Measurements from ENCODE around the gene TNS2. TPM values are rescaled to one million over a fixed set of nuclear protein-coding genes. Genes with fewer than 3 reads are reported as not detected.

The TNS2 gene
- total and polyA plus RNA-seq, 9 of the 15 experiments (the other 6 are each of a cell fraction or from before 2014, with no cell fraction given): 0.28 to 3.1 (median 1.2) TPM; not detected in 1

DNA sequence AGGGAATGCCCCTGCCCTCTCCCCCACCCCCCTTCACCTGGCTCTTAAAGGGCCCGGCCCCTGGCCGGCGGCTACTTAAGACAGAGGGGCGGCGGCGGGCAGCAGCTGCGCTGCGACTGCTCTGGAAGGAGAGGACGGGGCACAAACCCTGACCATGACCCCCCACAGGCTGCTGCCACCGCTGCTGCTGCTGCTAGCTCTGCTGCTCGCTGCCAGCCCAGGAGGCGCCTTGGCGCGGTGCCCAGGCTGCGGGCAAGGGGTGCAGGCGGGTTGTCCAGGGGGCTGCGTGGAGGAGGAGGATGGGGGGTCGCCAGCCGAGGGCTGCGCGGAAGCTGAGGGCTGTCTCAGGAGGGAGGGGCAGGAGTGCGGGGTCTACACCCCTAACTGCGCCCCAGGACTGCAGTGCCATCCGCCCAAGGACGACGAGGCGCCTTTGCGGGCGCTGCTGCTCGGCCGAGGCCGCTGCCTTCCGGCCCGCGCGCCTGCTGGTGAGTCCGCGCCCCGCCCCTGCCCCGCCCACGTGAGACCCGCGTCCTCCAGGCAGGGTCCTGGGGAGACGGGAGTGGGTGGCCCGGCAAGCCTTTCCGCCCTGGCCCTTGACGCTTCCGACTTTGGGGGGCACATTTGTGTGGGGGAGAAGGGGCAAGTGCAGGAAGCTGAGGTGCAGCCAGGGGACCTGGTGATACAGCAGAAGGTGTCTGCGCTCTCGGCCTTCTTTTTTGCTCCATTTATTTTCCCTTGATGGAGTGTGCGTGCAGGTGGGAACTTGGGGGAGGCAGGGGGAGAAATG is 47.9 kb downstream of the TNS2 start, which contains the start of gene IGFBP6 (continued):
- TF ChIP-seq TOE1 (IDR thresholded peaks at IDR 0.05; ENCODE audit: borderline replicate concordance): no peak
- TF ChIP-seq TOE1 (CRISPR knock-in tag; IDR thresholded peaks at IDR 0.05; ENCODE audit: borderline replicate concordance, low read depth): no peak
- TF ChIP-seq CBX3 (IDR thresholded peaks at IDR 0.05; ENCODE audit: borderline replicate concordance in 1 of 2, low read length in 2 of 2): peak in 1 of 2 experiments; percentile 4; a peak in 1 of 3 replicates
- no peak for TF ChIP-seq CAMTA2 (CRISPR knock-in tag; conservative IDR thresholded peaks at IDR 0.05)
- peak; percentile 56 for TF ChIP-seq RB1 (IDR thresholded peaks at IDR 0.05; ENCODE audit: low read depth)
- no peak for TF ChIP-seq ZNF695 (CRISPR knock-in tag; IDR thresholded peaks at IDR 0.05)
- TF ChIP-seq, protein P1, sequence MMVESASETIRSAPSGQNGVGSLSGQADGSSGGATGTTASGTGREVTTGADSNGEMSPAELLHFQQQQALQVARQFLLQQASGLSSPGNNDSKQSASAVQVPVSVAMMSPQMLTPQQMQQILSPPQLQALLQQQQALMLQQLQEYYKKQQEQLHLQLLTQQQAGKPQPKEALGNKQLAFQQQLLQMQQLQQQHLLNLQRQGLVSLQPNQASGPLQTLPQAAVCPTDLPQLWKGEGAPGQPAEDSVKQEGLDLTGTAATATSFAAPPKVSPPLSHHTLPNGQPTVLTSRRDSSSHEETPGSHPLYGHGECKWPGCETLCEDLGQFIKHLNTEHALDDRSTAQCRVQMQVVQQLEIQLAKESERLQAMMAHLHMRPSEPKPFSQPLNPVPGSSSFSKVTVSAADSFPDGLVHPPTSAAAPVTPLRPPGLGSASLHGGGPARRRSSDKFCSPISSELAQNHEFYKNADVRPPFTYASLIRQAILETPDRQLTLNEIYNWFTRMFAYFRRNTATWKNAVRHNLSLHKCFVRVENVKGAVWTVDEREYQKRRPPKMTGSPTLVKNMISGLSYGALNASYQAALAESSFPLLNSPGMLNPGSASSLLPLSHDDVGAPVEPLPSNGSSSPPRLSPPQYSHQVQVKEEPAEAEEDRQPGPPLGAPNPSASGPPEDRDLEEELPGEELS (CRISPR knock-in tag; IDR thresholded peaks at IDR 0.05; ENCODE audit: borderline replicate concordance): no peak
- TF ChIP-seq, protein P2, sequence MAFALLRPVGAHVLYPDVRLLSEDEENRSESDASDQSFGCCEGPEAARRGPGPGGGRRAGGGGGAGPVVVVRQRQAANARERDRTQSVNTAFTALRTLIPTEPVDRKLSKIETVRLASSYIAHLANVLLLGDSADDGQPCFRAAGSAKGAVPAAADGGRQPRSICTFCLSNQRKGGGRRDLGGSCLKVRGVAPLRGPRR (CRISPR knock-in tag; IDR thresholded peaks at IDR 0.05): no peak
- no peak for TF ChIP-seq GATA2 (CRISPR knock-in tag; IDR thresholded peaks at IDR 0.05)
- TF ChIP-seq, protein P3, sequence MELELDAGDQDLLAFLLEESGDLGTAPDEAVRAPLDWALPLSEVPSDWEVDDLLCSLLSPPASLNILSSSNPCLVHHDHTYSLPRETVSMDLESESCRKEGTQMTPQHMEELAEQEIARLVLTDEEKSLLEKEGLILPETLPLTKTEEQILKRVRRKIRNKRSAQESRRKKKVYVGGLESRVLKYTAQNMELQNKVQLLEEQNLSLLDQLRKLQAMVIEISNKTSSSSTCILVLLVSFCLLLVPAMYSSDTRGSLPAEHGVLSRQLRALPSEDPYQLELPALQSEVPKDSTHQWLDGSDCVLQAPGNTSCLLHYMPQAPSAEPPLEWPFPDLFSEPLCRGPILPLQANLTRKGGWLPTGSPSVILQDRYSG (tag; conservative IDR thresholded peaks at IDR 0.05; ENCODE audit: low read depth): no peak
- TF ChIP-seq ZKSCAN8 (CRISPR knock-in tag; IDR thresholded peaks at IDR 0.05): no peak
- TF ChIP-seq HDGF (IDR thresholded peaks at IDR 0.05): no peak
- TF ChIP-seq, protein P4, sequence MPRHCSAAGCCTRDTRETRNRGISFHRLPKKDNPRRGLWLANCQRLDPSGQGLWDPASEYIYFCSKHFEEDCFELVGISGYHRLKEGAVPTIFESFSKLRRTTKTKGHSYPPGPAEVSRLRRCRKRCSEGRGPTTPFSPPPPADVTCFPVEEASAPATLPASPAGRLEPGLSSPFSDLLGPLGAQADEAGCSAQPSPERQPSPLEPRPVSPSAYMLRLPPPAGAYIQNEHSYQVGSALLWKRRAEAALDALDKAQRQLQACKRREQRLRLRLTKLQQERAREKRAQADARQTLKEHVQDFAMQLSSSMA (CRISPR knock-in tag; IDR thresholded peaks at IDR 0.05): no peak
- TF ChIP-seq, protein P5, sequence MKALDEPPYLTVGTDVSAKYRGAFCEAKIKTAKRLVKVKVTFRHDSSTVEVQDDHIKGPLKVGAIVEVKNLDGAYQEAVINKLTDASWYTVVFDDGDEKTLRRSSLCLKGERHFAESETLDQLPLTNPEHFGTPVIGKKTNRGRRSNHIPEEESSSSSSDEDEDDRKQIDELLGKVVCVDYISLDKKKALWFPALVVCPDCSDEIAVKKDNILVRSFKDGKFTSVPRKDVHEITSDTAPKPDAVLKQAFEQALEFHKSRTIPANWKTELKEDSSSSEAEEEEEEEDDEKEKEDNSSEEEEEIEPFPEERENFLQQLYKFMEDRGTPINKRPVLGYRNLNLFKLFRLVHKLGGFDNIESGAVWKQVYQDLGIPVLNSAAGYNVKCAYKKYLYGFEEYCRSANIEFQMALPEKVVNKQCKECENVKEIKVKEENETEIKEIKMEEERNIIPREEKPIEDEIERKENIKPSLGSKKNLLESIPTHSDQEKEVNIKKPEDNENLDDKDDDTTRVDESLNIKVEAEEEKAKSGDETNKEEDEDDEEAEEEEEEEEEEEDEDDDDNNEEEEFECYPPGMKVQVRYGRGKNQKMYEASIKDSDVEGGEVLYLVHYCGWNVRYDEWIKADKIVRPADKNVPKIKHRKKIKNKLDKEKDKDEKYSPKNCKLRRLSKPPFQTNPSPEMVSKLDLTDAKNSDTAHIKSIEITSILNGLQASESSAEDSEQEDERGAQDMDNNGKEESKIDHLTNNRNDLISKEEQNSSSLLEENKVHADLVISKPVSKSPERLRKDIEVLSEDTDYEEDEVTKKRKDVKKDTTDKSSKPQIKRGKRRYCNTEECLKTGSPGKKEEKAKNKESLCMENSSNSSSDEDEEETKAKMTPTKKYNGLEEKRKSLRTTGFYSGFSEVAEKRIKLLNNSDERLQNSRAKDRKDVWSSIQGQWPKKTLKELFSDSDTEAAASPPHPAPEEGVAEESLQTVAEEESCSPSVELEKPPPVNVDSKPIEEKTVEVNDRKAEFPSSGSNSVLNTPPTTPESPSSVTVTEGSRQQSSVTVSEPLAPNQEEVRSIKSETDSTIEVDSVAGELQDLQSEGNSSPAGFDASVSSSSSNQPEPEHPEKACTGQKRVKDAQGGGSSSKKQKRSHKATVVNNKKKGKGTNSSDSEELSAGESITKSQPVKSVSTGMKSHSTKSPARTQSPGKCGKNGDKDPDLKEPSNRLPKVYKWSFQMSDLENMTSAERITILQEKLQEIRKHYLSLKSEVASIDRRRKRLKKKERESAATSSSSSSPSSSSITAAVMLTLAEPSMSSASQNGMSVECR (CRISPR knock-in tag; IDR thresholded peaks at IDR 0.05): peak; percentile 48; the same call in 1 of the 2 replicates
- no peak for TF ChIP-seq ZNF444 (CRISPR knock-in tag; IDR thresholded peaks at IDR 0.05)
- no peak for TF ChIP-seq SREBF2 (CRISPR knock-in tag; IDR thresholded peaks at IDR 0.05)
- TF ChIP-seq, protein P6, sequence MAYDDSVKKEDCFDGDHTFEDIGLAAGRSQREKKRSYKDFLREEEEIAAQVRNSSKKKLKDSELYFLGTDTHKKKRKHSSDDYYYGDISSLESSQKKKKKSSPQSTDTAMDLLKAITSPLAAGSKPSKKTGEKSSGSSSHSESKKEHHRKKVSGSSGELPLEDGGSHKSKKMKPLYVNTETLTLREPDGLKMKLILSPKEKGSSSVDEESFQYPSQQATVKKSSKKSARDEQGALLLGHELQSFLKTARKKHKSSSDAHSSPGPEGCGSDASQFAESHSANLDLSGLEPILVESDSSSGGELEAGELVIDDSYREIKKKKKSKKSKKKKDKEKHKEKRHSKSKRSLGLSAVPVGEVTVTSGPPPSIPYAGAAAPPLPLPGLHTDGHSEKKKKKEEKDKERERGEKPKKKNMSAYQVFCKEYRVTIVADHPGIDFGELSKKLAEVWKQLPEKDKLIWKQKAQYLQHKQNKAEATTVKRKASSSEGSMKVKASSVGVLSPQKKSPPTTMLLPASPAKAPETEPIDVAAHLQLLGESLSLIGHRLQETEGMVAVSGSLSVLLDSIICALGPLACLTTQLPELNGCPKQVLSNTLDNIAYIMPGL (CRISPR knock-in tag; IDR thresholded peaks at IDR 0.05): no peak
